ENCODE measurements around the gene SYT7.
"Not testable (repeated sequence)": the region's sequence is repeated elsewhere in the genome, so short reads cannot be mapped to it uniquely, and the experiment has no call there.

SYT7 gene

GRCh38 chr11:61472868-61473267, 108.0 kb downstream of the SYT7 start:
- no peak for DNase-seq

DNA sequence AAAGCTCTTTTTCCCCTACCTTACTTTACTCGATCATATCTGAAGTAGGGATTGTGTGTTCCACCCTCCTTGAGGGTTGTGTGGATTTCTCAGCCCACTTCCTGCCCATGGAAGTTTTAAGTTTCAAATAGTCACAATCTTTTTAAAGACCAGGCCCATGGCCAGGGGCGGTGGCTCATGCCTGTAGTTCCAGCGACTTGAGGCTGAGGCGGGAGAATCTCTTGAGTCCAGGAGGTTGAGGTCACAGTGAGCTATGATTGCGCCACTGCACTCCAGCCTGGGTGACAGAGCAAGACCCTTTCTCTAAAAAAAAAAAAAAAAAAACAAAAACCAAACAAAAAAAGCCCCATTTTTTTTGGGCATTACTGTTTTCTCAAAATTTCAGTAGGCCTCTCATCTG, 108.6 kb downstream of the SYT7 start:
- DNase-seq: no peak

DNA sequence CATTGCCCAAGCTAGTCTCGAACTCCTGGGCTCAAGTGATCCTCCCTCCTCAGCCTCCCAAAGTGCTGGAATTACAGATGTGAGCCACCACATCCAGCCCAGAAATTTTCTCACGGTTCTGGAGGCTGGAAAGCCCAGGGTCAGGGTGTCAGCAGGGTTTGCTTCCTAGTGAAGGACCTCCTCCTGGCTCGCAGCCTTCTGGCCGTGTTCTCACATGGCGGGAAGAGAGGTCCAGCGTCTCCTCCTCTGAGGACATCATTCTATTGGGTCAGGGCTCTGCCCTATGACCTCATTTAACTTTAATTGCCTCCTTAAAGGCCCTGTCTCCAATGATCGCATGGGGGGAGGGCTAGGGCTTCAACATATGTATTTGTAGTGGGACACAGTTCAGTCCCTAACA, 112.9 kb downstream of the SYT7 start:
- no peak for DNase-seq

DNA sequence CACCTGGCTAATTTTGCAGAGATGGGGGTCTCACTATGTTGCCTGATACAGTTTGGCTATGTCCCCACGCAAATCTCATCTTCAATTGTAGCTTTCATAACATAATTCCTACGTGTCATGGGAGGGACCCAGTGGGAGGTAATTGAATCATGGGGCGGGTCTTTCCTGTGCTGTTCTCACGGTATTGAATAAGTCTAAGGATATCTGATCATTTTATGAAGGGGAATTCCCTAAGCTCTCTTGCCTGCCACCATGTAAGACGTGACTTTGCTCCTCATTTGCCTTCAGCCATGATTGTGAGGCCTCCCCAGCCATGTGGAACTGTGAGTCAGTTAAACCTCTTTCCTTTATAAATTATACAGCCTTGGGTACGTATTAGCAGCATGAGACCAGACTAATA, 113.3 kb downstream of the SYT7 start:
- DNase-seq: not testable (repeated sequence)

Measured in SIG-M5 (cell line).